ENCODE data around the gene HIRIP3. TPM values are rescaled to one million over a fixed set of nuclear protein-coding genes. Genes with fewer than 3 reads are reported as not detected.

Gene HIRIP3
- total and polyA plus RNA-seq, 2 of the 13 experiments (the other 11 are each of a cell fraction or from before 2014, with no cell fraction given): 12.6 to 17.2 TPM

DNA sequence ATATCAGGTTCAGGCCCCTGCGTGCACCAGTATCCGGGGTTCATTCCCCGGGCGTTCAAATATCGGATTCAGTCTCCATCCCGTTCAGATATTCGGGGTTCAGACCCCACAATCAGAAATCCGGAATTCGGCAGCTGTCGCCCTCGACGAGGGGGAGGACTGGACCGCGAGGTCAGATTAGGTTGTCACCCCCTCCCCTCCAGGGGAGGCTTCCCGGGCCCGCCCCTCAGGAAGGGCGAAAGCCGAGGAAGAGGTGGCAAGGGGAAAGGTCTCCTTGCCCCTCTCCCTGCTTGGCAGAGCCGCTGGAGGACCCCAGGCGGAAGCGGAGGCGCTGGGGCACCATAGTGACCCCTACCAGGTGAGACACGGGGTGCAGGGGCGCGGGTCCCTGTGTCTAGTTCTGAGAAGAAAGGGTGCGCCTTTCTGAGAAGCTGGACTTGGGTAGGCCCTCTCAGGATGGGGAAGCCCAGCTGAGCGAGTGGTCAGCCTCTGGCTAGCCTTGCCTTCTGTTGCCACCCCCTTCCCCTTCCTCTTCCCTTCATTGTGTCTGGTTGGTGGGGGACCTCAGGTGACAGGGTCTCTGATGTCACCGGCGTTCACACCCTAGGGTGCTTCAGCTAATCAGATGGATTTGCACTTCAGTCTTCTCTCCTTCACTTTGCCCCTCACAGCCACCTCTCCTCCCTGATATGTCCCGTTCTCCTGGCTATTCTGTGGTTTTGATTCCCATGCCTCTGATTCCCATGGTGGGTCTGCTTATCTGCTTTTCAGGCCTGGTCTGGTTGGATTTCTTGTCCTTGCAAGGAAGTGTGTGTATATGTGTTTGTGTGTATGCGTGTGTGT, 20.9 kb downstream of the HIRIP3 start (continued):
- TF ChIP-seq TAF1 (CRISPR knock-in tag; IDR thresholded peaks at IDR 0.05): 0 out of 2 replicates have a peak, but pooled peaks have one; percentile 20
- TF ChIP-seq MYC (CRISPR knock-in tag; IDR thresholded peaks at IDR 0.05; ENCODE audit: borderline replicate concordance): 0 out of 2 replicates have a peak, but pooled peaks have one; percentile 4
- TF ChIP-seq, protein P1, sequence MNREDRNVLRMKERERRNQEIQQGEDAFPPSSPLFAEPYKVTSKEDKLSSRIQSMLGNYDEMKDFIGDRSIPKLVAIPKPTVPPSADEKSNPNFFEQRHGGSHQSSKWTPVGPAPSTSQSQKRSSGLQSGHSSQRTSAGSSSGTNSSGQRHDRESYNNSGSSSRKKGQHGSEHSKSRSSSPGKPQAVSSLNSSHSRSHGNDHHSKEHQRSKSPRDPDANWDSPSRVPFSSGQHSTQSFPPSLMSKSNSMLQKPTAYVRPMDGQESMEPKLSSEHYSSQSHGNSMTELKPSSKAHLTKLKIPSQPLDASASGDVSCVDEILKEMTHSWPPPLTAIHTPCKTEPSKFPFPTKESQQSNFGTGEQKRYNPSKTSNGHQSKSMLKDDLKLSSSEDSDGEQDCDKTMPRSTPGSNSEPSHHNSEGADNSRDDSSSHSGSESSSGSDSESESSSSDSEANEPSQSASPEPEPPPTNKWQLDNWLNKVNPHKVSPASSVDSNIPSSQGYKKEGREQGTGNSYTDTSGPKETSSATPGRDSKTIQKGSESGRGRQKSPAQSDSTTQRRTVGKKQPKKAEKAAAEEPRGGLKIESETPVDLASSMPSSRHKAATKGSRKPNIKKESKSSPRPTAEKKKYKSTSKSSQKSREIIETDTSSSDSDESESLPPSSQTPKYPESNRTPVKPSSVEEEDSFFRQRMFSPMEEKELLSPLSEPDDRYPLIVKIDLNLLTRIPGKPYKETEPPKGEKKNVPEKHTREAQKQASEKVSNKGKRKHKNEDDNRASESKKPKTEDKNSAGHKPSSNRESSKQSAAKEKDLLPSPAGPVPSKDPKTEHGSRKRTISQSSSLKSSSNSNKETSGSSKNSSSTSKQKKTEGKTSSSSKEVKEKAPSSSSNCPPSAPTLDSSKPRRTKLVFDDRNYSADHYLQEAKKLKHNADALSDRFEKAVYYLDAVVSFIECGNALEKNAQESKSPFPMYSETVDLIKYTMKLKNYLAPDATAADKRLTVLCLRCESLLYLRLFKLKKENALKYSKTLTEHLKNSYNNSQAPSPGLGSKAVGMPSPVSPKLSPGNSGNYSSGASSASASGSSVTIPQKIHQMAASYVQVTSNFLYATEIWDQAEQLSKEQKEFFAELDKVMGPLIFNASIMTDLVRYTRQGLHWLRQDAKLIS (CRISPR knock-in tag; IDR thresholded peaks at IDR 0.05): no peak
- no peak for TF ChIP-seq ZNF775 (CRISPR knock-in tag; IDR thresholded peaks at IDR 0.05; ENCODE audit: borderline replicate concordance)
- peak; percentile 13; the same call in 1 of the 2 replicates for TF ChIP-seq ETV5 (CRISPR knock-in tag; IDR thresholded peaks at IDR 0.05; ENCODE audit: borderline replicate concordance)
- TF ChIP-seq RBM39 (IDR thresholded peaks at IDR 0.05; ENCODE audit: low read depth, low read length, poor library complexity, severe bottlenecking): peak; percentile 2
- TF ChIP-seq NKX3-1 (CRISPR knock-in tag; IDR thresholded peaks at IDR 0.05): no peak
- TF ChIP-seq ZNF577 (CRISPR knock-in tag; IDR thresholded peaks at IDR 0.05; ENCODE audit: borderline replicate concordance, low read depth): no peak
- TF ChIP-seq ZNF296 (CRISPR knock-in tag; conservative IDR thresholded peaks at IDR 0.05): 0 out of 2 replicates have a peak, but pooled peaks have one; percentile 8
- no peak for TF ChIP-seq ZNF616 (CRISPR knock-in tag; IDR thresholded peaks at IDR 0.05; ENCODE audit: low read depth)
- TF ChIP-seq POLR2A (IDR thresholded peaks at IDR 0.05; ENCODE audit: insufficient read depth in 1 of 2, low read depth in 2 of 2, low read length in 2 of 2): peak; percentile 6 to 49; a peak in 2 of 4 replicates
- TF ChIP-seq, protein P2, sequence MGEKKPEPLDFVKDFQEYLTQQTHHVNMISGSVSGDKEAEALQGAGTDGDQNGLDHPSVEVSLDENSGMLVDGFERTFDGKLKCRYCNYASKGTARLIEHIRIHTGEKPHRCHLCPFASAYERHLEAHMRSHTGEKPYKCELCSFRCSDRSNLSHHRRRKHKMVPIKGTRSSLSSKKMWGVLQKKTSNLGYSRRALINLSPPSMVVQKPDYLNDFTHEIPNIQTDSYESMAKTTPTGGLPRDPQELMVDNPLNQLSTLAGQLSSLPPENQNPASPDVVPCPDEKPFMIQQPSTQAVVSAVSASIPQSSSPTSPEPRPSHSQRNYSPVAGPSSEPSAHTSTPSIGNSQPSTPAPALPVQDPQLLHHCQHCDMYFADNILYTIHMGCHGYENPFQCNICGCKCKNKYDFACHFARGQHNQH (CRISPR knock-in tag; IDR thresholded peaks at IDR 0.05): no peak; the same call in 1 of the 2 replicates
- TF ChIP-seq ZNF879 (CRISPR knock-in tag; IDR thresholded peaks at IDR 0.05): no peak
- TF ChIP-seq ZNF207 (IDR thresholded peaks at IDR 0.05; ENCODE audit: borderline replicate concordance): peak; percentile 20; the same call in 1 of the 2 replicates
- TF ChIP-seq JUNB (CRISPR knock-in tag; IDR thresholded peaks at IDR 0.05; ENCODE audit: borderline replicate concordance): no peak
- TF ChIP-seq, protein P3, sequence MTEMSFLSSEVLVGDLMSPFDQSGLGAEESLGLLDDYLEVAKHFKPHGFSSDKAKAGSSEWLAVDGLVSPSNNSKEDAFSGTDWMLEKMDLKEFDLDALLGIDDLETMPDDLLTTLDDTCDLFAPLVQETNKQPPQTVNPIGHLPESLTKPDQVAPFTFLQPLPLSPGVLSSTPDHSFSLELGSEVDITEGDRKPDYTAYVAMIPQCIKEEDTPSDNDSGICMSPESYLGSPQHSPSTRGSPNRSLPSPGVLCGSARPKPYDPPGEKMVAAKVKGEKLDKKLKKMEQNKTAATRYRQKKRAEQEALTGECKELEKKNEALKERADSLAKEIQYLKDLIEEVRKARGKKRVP (CRISPR knock-in tag; IDR thresholded peaks at IDR 0.05): no peak
- TF ChIP-seq ELF1 (CRISPR knock-in tag; IDR thresholded peaks at IDR 0.05): no peak
- no peak for TF ChIP-seq FOXP1 (IDR thresholded peaks at IDR 0.05)
- TF ChIP-seq FOXP1 (CRISPR knock-in tag; IDR thresholded peaks at IDR 0.05): no peak
- no peak for TF ChIP-seq PLRG1 (conservative IDR thresholded peaks at IDR 0.05)
- peak; percentile 34; the same call in 1 of the 2 replicates for TF ChIP-seq CREBL2 (CRISPR knock-in tag; IDR thresholded peaks at IDR 0.05; ENCODE audit: borderline replicate concordance)
- no peak for TF ChIP-seq TRIM24 (CRISPR knock-in tag; IDR thresholded peaks at IDR 0.05)
- TF ChIP-seq MXD4 (CRISPR knock-in tag; IDR thresholded peaks at IDR 0.05): 0 out of 2 replicates have a peak, but pooled peaks have one; percentile 20
- TF ChIP-seq FOSL2 (CRISPR knock-in tag; IDR thresholded peaks at IDR 0.05): no peak
- TF ChIP-seq ZNF619 (CRISPR knock-in tag; IDR thresholded peaks at IDR 0.05): peak; percentile 59; the same call in 1 of the 2 replicates

All from HepG2 (cell line).